ENCODE measurements around the gene CDH23. TPM values are rescaled to one million over a fixed set of nuclear protein-coding genes. Genes with fewer than 3 reads are reported as not detected.

Gene CDH23
- total RNA-seq, 1 donor from 2014 or later: 9.4 TPM

GRCh38 chr10:71388583-71389310 lies 8.0 kb upstream of the CDH23 start:
- peaks cover 29% of the 10 kb centered on the region for H3K27me3 Mint-ChIP-seq
- no peaks in the 10 kb centered on the region for H3K36me3 Mint-ChIP-seq
- no peaks in the 10 kb centered on the region for H3K4me1 Mint-ChIP-seq (ENCODE audit: unreplicated experiment)
- H3K4me3 Mint-ChIP-seq: no peak overlapping the region
- DNase-seq (ENCODE audit: extremely low spot score, unreplicated experiment): no peak
- TF ChIP-seq, protein P1, sequence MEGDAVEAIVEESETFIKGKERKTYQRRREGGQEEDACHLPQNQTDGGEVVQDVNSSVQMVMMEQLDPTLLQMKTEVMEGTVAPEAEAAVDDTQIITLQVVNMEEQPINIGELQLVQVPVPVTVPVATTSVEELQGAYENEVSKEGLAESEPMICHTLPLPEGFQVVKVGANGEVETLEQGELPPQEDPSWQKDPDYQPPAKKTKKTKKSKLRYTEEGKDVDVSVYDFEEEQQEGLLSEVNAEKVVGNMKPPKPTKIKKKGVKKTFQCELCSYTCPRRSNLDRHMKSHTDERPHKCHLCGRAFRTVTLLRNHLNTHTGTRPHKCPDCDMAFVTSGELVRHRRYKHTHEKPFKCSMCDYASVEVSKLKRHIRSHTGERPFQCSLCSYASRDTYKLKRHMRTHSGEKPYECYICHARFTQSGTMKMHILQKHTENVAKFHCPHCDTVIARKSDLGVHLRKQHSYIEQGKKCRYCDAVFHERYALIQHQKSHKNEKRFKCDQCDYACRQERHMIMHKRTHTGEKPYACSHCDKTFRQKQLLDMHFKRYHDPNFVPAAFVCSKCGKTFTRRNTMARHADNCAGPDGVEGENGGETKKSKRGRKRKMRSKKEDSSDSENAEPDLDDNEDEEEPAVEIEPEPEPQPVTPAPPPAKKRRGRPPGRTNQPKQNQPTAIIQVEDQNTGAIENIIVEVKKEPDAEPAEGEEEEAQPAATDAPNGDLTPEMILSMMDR (conservative IDR thresholded peaks at IDR 0.05): no peak
- H3K27ac Mint-ChIP-seq: no peak overlapping the region
- H3K9me3 Mint-ChIP-seq: no peaks in the 10 kb centered on the region

- Mint-ChIP-seq H3K9me3 (no peaks in the 10 kb centered on the region), H3K36me3 (no peaks in the 10 kb centered on the region), H3K4me3 (no peak overlapping the region), H3K27me3 (peaks cover 36% of the 10 kb centered on the region), H3K27ac (no peak overlapping the region), H3K4me1 (ENCODE audit: unreplicated experiment) (no peaks in the 10 kb centered on the region)
- TF ChIP-seq, protein P1 (conservative IDR thresholded peaks at IDR 0.05): no peak
- no peak for DNase-seq (ENCODE audit: extremely low spot score, unreplicated experiment)
These were observed 6.8 kb upstream of the CDH23 start for GRCh38 chr10:71389768-71390460.

DNA sequence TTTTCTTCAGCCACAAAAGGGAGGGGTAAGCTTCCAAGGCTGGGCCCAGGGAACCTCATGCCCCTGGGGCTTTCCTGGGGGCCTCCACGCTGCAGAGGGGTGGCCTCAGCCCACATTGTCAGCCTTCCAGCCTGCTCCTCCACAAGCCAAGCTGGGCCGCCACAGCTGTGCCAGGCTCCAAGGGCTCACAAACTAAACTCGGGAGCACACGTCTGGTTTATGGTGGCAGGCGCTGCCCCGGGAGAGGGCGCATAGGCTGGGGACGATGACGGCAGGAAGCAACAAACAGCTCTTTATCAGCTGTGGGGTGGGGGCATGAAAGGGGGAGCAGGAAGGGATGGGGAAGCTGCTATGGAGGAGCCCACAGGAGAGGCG lies 6.3 kb upstream of the CDH23 start:
- no peaks in the 10 kb centered on the region for H3K36me3 Mint-ChIP-seq
- H3K9me3 Mint-ChIP-seq: no peaks in the 10 kb centered on the region
- no peak overlapping the region for H3K4me3 Mint-ChIP-seq
- no peaks in the 10 kb centered on the region for H3K4me1 Mint-ChIP-seq (ENCODE audit: unreplicated experiment)
- peaks cover 37% of the 10 kb centered on the region for H3K27me3 Mint-ChIP-seq
- TF ChIP-seq, protein P1 (conservative IDR thresholded peaks at IDR 0.05): no peak
- no peak for DNase-seq (ENCODE audit: extremely low spot score, unreplicated experiment)
- no peak overlapping the region for H3K27ac Mint-ChIP-seq

DNA sequence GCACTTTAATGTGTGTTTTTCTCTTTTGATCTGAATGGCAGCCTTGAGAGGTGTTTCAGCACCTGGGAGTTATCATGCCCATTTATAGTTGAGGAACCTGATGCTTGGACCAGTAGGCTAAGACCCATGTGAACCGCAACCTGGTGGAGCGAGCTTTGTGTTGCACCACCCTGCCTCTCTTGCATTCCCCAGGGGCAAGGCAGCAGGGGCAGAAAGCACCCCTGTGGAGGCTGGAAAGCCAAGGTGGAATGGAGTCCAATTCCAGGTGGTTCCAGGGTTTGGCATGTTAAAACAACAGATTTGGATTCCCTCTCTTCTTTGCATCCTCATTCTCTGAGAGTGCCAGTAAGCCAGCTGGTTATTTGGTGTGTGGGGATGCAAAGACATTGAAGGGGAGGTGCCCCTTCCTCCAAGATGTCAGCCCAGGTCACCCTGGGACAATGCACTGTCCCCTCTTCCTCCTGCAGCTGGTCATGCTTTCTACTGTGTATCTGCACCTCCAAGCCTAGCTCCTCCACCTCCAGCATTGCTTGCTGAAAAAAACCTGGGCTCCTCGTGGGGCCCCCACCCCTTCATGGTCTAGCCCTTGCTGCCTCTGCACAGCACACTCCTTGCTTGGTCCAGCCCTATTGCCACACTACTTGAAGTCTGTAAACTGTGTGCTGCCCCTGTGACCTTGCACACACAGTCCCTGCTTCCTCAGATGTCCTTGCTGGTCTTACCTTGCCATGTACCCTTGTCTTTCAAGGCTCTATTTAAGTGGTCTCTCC lies 5.6 kb upstream of the CDH23 start:
- no peaks in the 10 kb centered on the region for H3K36me3 Mint-ChIP-seq
- H3K9me3 Mint-ChIP-seq: no peaks in the 10 kb centered on the region
- no peaks in the 10 kb centered on the region for H3K4me1 Mint-ChIP-seq (ENCODE audit: unreplicated experiment)
- DNase-seq (ENCODE audit: extremely low spot score, unreplicated experiment): no peak
- H3K27me3 Mint-ChIP-seq: peaks cover 40% of the 10 kb centered on the region
- no peak overlapping the region for H3K27ac Mint-ChIP-seq
- H3K4me3 Mint-ChIP-seq: no peak overlapping the region
- TF ChIP-seq, protein P1 (conservative IDR thresholded peaks at IDR 0.05): no peak

DNA sequence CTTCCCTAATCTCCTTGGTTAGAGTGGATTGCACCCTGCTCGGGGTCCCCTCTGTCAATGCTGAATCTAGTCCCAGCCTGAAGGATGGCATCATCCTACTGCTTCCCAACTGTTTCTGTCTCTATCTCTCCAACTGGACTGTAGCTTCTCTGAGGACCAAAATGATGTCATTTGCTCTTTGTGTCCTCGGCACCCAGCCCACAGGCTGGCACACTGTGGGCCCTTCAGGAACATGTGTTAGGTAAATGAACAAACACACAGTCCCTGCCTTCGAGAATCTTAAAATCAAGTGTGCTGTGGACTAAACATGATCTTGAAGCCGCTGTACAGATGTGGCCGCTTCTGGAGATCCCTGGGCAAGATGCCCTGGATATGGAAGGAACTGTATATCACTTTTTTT lies 5.0 kb upstream of the CDH23 start:
- Mint-ChIP-seq H3K36me3 (no peaks in the 10 kb centered on the region), H3K4me1 (ENCODE audit: unreplicated experiment) (no peaks in the 10 kb centered on the region), H3K9me3 (no peaks in the 10 kb centered on the region), H3K27ac (no peak overlapping the region), H3K4me3 (no peak overlapping the region), H3K27me3 (peaks cover 35% of the 10 kb centered on the region)
- TF ChIP-seq, protein P1 (conservative IDR thresholded peaks at IDR 0.05): no peak
- no peak for DNase-seq (ENCODE audit: extremely low spot score, unreplicated experiment)
